NCI-H146 treated with DMSO at 0.1 percent for 48 hours (cell line): ENCODE measurements around the gene SLC27A2.

Experiments used
- DNase-seq: peaks from one replicate; lab custom pipeline; 2025; ENCODE audit not compliant: unreplicated experiment; lab: John Stamatoyannopoulos, UW

The SLC27A2 gene

DNA sequence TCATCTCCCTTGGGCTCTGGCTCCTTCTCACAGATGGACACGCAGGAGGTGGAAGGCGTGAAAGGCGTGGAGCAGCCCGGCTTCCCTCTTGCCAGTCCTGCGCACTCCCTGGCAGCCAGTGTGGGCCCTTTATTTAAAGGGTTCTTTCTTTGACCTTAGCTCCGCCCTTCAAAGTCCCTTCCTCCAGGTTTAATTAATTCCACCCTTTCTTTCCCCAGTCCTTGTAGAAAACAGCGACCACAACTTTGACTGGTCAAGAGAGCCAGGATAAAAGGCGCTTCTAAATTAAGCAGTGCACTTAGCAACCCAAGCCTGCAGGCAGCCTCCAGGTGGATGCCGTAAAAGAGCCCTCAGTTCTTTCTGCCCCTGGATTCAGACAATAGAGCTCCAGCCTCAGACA is 83.6 kb downstream of the SLC27A2 start, which contains the start of gene HDC:
Gene HDC (minus strand): TSS at position 107 of the 400 bp plus-strand sequence. CDS start 103 bp downstream, at position 4.
- DNase-seq, result no peak

- DNase-seq, result no peak
These were observed 85.6 kb downstream of the SLC27A2 start for GRCh38 chr15:50267577-50267976.

GRCh38 chr15:50275091-50275490 is 93.1 kb downstream of the SLC27A2 start:
- no peak for DNase-seq

- no peak for DNase-seq
These were observed 93.9 kb downstream of the SLC27A2 start for GRCh38 chr15:50275908-50276307.

GRCh38 chr15:50277370-50277769 is 95.4 kb downstream of the SLC27A2 start:
- DNase-seq, result no peak

DNA sequence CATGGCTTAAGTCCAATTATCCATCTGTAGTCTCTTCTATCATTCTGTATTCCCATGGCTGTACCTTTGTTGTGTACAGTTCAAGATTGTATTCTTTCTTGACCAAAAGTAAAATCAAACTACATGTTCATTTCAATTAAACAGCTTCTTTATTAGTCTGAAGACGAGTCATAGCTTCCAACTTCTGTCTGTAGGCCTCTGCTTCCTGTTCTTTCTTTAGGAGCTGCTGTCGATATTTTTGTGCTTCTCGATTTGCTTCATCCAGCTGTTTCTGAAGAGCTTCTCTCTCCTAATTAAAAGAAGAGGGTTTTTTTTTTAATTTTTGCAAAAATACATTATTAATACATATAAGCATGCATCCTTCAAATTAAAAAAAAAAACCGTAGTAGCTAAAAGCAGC is 96.5 kb downstream of the SLC27A2 start:
- no peak for DNase-seq

- no peak for DNase-seq
These were observed 98.3 kb downstream of the SLC27A2 start for GRCh38 chr15:50280271-50280670.

GRCh38 chr15:50281427-50281826 is 99.4 kb downstream of the SLC27A2 start:
- no peak for DNase-seq
